HL-60/S4 treated with phorbol 12-myristate 13-acetate at 8.2 ng/mL for 4 days and 3 days (cell line): ENCODE results near the gene SLC39A11.
"Not testable (repeated sequence)": the region's sequence is repeated elsewhere in the genome, so short reads cannot be mapped to it uniquely, and the experiment has no call there.

Experiments
- in situ Hi-C: fragments of 300-500 bp; cut with MboI; formaldehyde crosslinking; loops from 2 replicates; pipeline ENCODE4 v1.15.0; 2022; ENCODE audit warnings: low sequenced_read_pairs

The SLC39A11 gene

DNA sequence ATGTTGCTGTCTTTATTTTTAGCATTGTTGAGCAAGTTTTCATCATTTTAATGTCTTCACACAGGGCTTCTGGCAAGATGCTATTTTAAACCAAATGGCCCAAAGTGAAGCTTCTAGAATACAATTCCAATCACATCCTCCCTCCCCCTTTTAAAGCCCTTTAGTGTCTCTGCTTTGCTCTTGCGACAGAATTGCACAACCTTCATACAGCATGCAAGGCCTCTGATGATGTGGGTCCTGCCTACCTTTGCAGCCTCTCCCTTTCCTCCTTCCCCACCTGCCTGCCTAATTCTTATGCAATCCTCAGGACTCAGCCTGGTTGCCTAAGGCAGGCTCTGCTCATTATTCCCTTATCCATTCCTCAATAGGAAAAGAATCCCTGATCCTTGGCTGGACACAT, 381.7 kb downstream of the SLC39A11 start:
- in situ Hi-C loops: no loop called here

DNA sequence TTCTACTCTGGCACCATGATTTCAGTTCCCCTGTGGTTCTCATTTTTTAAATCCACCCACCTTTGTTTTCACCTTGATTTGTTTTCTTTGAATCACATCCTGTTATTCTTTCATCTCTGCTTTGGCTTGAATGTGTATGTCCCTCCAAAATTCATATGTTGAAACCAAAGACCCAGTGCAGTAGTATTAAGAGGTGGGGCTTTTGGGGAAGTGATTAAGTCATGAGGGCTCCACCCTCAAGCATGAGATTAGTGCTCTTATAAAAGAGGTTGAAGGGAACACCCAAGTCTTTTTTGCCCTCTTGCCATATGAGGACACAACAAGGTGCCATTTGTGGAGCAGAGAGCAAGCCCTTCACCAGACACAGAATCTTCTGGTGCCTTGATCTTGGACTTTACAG, 382.3 kb downstream of the SLC39A11 start:
- in situ Hi-C loops: no loop called here

- in situ Hi-C loops: not testable (repeated sequence)
Measured at GRCh38 chr17:72708682-72709081, 383.8 kb downstream of the SLC39A11 start.

GRCh38 chr17:72707881-72708280, 384.6 kb downstream of the SLC39A11 start:
- in situ Hi-C loops: no loop called here

DNA sequence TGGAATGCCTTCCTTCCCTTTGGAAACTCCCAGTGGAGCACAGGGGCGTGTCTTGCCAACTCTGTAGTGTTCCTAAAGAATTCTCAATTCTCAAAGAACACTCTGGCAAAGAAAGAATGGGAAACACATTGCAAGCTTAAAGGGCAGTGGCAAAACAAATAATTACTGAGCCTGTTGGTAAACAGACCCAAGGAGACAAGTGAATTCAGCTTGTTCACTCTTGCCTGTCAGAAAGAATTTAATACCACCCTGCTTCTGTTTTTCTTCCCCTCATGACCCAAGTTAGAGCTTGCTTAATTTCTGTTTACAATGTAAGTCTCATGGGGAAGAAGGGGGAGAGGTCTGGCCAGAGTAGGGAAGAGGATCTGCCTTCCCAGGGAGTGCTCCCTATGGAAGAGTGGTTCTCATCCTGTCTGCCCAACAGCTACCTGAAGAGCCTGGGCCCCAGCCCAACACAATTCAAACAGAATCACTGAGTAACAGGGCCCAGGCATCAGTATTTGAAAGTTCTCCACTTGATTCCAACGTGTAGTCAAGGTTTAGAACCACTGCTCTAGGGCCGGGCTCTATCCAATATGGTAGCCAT, 386.0 kb downstream of the SLC39A11 start:
- in situ Hi-C loops: no loop called here

DNA sequence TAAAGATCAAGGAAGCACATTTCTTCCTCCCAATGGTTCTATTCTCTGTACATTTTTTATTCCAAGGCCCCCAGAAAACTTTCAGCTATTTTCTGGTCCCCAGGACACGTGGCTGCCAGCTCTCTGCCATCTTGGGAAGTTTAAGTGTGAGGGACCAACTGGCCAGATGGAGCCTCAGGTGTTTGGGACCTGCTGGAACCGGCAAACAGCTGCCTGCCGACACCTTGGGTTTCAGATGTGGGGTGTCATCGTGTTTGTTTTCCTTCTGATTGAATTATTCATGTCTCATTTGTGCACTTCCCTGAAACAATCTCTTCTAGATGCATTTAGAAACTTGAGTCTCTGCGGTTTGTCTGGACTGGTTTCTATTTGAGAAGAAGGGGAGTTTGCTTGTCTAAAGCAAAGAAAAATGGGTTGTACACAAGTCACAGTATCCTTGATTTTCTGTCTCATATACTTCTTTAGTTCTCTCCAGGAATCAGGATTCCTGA, 386.5 kb downstream of the SLC39A11 start:
- in situ Hi-C loops: no loop called here

GRCh38 chr17:72702998-72703397, 389.5 kb downstream of the SLC39A11 start:
- in situ Hi-C loops: no loop called here

DNA sequence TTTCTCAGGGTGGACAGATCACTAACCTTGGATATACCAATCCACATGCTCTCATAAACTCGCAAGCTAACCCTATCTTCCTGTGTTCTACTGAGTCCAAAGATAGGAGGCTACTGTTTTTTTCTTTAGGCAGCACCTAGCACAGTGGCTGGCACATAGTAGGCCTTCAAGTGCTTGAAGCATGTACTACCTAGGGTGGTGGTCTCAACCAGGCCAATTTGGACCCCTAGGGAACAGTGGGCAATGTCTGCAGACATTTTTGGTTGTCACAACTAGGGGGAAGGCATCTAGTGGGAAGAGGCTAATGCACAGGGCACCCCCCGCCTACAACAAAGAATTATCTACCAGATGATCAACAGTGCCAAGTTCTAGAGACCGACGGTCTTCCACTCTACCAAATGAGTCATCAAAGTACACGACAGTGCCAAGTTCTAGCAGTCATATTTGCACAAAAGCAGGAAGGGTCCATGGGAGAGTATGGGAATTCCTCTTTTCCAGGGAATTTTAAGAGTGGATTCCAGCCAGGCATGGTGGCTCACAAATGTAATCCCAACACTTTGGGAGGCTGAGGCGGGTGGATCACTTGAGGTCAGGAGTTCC, 390.3 kb downstream of the SLC39A11 start:
- in situ Hi-C loops: no loop called here

- in situ Hi-C loops: no loop called here
Measured at GRCh38 chr17:72700226-72700625, 392.3 kb downstream of the SLC39A11 start.

DNA sequence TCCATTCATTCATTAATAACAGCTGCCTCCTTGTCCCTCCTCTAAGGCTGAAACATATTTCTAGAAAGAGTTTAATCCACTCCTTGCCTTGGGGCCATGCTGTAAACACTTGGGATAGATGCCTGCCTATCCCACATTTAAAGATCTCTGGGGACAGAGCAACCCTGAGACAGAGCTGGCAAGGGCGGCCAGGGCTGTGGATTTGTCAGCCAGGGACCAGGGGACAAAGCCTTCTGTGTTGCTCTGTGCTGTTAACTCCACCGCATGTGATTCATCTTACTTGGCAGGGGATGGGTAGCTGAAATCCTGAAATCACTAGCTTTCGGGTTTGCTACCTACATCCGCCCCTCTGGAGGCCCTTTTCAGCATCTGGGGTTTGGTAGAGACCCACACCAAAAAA, 392.9 kb downstream of the SLC39A11 start:
- in situ Hi-C loops: no loop called here

DNA sequence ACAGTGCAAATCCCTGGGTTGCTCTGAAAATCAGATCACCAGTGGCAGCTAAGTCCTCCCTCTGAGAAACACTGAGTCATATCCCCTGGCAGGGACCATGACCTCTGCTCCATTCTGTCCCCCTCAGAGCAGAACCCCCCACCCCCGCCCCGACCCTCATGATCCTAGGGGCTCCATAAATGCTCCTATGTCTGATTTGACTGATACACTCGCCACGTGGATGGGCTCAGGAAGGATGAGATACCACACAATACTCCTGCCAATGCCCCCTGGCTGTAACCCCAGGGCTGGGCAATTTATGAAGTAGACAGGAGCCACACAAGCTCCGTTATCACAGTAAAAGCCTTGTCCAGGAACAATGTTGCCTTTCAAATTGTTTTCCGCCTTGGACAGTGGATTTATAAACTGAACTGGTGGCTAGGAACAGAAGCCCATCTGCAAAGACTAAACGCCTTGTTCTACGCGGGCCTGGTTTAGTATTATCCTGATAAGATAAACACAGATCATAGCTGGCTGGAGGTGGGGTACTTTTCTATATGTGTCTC, 394.8 kb downstream of the SLC39A11 start:
- in situ Hi-C loops: no loop called here

- in situ Hi-C loops: no loop called here
Measured at GRCh38 chr17:72696721-72697120, 395.8 kb downstream of the SLC39A11 start.

GRCh38 chr17:72696156-72696555, 396.3 kb downstream of the SLC39A11 start:
- in situ Hi-C loops: no loop called here

DNA sequence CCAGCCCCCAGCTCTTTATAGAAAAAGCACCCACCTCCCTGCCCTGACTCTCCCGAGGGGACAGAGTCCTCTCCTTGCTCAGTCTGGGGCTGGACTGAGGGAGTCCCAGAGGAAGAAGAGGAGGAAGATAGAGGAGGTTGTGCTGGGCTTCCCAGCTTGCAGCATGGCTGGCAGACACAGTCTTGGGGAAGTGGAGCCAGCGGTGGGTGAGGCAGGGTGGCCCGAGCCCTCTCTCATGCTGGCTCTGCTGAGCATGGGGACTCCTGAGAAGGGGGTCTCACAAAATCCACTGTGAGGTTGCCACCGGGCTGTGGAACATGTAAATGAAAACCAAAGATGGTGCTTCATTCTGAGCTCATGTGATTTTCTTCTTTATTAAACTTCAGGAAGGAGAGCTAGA, 398.5 kb downstream of the SLC39A11 start:
- in situ Hi-C loops: no loop called here

DNA sequence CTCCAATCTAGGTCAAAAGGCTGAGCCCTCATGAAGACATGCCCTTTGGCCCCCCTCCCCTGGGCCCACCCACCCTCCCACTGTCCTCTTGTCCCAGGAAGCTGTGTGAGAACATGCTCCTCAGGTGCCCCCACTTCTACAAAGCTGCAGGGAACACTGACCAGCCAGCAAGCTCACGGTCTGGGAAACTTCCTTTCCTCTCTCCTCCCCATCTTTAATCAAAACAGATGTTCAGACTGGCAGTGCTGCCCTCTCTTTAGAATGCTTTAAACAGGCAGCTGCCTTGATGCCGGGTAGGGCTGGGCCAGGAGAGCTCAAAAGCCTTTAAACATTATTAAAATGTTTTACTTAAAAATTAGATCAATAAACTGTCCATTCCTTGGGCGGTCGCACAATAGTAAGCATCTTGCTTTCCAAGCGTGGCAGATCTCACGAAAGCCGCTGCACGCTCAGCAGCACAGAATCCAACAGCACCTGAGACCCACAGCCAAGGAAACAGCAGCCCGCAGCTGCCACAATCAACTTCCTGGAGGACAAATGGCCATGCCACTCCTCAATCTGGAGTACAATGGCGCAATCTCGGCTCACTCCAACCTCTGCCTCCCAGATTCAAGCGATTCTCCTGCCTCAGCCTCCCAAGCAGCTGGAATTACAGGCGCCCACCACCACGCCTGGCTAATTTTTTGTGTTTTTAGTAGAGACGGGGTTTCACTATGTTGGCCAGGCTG, 399.2 kb downstream of the SLC39A11 start:
- in situ Hi-C loops: no loop called here

GRCh38 chr17:72692676-72693075, 399.8 kb downstream of the SLC39A11 start:
- in situ Hi-C loops: no loop called here

DNA sequence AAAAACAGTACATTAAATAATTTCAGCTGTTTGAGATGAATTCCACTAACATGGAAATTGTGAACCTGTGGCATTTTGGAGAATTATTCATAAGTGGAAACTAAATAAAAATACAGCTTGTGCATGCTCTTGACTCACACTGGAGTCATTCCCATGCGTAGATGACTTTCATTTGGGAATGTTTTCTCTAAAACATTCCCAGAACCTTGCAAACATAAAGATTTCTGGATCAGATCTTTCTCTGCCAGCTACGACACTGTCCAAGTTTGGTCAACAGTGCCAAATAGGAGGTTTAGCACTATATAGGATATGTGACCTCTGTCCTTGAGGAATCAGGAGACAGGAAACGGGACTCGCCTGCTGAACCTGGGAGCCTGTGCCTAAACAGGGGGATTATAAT, 400.9 kb downstream of the SLC39A11 start:
- in situ Hi-C loops: no loop called here

GRCh38 chr17:72691017-72691416, 401.5 kb downstream of the SLC39A11 start:
- in situ Hi-C loops: no loop called here

DNA sequence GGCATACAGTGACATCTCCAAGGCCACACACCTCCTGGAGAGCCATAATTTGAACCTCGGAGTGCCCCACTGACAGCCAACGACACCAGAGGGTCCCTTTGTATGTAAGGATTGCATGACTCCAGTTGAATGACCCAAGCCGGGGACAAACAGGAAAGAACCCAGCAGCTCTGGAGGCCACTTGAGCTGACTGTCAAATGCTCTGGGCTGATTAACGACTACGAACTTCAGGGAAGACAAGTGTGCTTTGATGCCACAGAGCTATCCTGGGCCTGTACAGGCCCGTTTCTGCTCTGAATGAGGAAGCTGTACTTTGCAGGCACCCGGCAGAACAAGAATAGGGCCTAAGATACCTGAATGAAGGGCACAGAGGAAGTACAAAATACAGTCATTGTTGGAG, 404.6 kb downstream of the SLC39A11 start:
- in situ Hi-C loops: no loop called here

DNA sequence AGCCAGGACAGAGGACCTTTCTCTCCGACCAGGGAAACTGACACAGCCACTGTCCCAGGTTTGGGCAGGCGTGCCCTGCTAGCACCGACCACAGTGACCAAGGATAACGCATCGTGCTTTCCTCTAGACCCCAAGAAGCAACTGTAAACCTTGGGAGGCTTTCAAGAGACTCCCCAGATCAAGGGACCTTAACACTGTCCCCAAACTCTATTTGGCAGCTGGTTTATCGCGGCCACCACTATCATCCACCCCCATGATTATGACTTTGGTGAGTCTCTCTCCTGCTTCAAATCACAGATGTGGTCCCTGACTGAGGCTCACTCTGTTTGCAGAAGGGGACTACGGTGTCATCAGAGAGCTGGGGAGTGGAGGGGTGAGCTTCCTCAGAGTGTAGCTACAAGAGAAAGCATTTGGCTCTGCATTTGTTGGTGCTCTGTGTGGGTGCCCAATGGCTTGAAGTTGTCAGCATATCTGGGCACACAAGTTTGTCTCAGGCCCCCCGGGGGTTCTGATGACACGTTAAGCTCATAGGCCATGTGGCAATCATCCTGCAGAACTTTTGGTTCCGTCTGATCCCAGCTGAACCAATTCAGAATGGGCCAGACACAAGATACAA, 408.0 kb downstream of the SLC39A11 start:
- in situ Hi-C loops: no loop called here
